Natural killer cell (primary cell): ENCODE results near the gene SV2A. TPM values are rescaled to one million over a fixed set of nuclear protein-coding genes. Genes with fewer than 3 reads are reported as not detected.

Experiments used
- ATAC-seq, 3 donors: fragments of 150-1000 bp in 2 of 3; fragments of 200-7000 bp in 1 of 3; cut with Tn5 transposase; 1 replicate in 1 of 3; 2 replicates in 2 of 3; pipeline ENCODE4 v1.10.0; 2021; ENCODE audit warnings: mild to moderate bottlenecking in 2 of 3, moderate library complexity in 2 of 3
- DNase-seq, 2 donors: peaks; one replicate each; pipeline versions ENCODE4 v3.0.0 to v3.0.0-alpha.2; 2013 to 2021; ENCODE audit warnings: mixed read lengths in 1 of 2
- H3K27ac ChIP-seq: one replicate; pipeline ENCODE4 v1.5.1; 2013; ENCODE audit warnings: mild to moderate bottlenecking, low read length
- H3K27me3 ChIP-seq: one replicate; pipeline ENCODE4 v1.6.1; 2013; ENCODE audit warnings: low read length; ENCODE audit not compliant: control insufficient read depth, insufficient read depth
- H3K36me3 ChIP-seq: one replicate; pipeline ENCODE4 v1.6.1; 2013; ENCODE audit warnings: low read length; ENCODE audit not compliant: control insufficient read depth, insufficient read depth
- H3K4me1 ChIP-seq: one replicate; pipeline ENCODE4 v1.6.1; 2013; ENCODE audit warnings: low read length; ENCODE audit not compliant: control insufficient read depth, insufficient read depth
- H3K4me3 ChIP-seq: one replicate; pipeline ENCODE4 v1.5.1; 2013; ENCODE audit warnings: low read length
- H3K9me3 ChIP-seq: one replicate; pipeline ENCODE4 v1.6.1; 2013; ENCODE audit warnings: low read length; ENCODE audit not compliant: control insufficient read depth, insufficient read depth
- H3K27ac Mint-ChIP-seq, 2 donors: one replicate each; pipeline ENCODE4 v1.8.0; 2022; ENCODE audit warnings: mild to moderate bottlenecking in 2 of 2, mixed read lengths in 2 of 2, moderate library complexity in 1 of 2
- H3K27me3 Mint-ChIP-seq, 2 donors: one replicate each; pipeline ENCODE4 v1.8.0; 2022; ENCODE audit warnings: low read depth in 2 of 2, mixed read lengths in 2 of 2
- H3K36me3 Mint-ChIP-seq: one replicate; pipeline ENCODE4 v1.8.0; 2022; ENCODE audit warnings: mixed read lengths
- H3K4me1 Mint-ChIP-seq, 2 donors: one replicate each; pipeline ENCODE4 v1.8.0; 2022; ENCODE audit warnings: mixed read lengths in 2 of 2
- H3K4me3 Mint-ChIP-seq: one replicate; pipeline ENCODE4 v1.8.0; 2022; ENCODE audit warnings: mild to moderate bottlenecking, moderate library complexity, mixed read lengths
- H3K9me3 Mint-ChIP-seq, 2 donors: one replicate each; pipeline ENCODE4 v1.8.0; 2022; ENCODE audit warnings: mixed read lengths in 2 of 2
- WGBS: methylation state at CpG from one replicate; pipeline ENCODE4 v1.1.7; 2013; ENCODE audit warnings: missing lambda C conversion rate; ENCODE audit not compliant: insufficient coverage; 5-methylcytosine and 5-hydroxymethylcytosine counted together
- intact Hi-C: fragments of 100-400 bp; cut with micrococcal nuclease; formaldehyde crosslinking; loops from one replicate; pipeline ENCODE4 v1.14.2; 2022
- total RNA-seq, 4 donors: library from RNA; stranded (reverse); fragments of 120-200 nt in 1 of 4; gene quantifications; one replicate each; pipeline versions ENCODE4 v1.2.3 to v1.2.4, GENCODE V29; 2013 to 2022
- TF ChIP-seq, protein P1 (sequence below): fragments of 200-600 bp; IDR thresholded peaks from one replicate; pipeline ENCODE4 v1.8.0; 2022; ENCODE audit warnings: antibody characterized with exemption

Gene SV2A
- total RNA-seq = 1 to 10 TPM in 2 of 3 donors, under 1 TPM in 1; 0.73 to 3.9 (median 1.3) TPM
- 1.3 TPM for total RNA-seq (2013)

DNA sequence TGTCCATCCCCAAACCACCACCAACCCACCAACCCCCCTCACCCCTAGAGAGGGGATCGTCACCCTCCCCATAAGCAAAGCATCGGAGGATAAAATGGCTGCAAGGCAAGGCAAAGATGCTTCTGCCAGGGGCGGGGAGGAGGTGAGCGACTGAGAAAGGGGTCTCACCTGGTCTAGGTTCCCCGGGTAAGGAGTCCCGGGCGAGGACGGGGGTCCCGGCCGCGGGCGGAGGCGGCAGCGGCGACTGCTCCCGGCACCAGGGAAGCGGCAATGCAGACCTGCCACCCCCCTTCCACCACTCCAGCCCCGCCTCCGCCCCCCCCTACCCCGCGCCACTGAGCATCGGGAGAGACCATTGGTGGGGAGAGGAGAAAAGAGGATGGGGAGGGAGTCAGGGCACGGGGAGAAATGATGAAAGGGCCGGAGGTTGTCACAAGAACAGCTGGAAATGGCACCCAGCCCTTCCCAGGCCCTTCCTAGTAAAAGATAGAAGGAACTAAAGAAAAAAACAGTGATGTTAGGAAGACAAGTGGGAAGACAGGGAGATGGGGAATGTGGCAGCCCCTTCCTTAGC is at the start of gene SV2A:
SV2A (minus strand) TSS at position 274 of the 574 bp plus-strand sequence. CDS start 4,004 bp downstream, outside the sequence.
- peak within 1 kb of the TSS; percentile 40 for H3K4me3 Mint-ChIP-seq
- DNase-seq (peak in 1 of 2 donors; percentile 64), ATAC-seq (peak in 2 of 3 donors; percentile 47 to 49)
- peaks cover 6 to 24% of the 10 kb centered on the region in 2 donors for H3K4me1 Mint-ChIP-seq
- Histone ChIP-seq H3K27me3 (peaks cover 4% of the 10 kb centered on the region), H3K9me3 (no peaks in the 10 kb centered on the region), H3K4me1 (peaks cover 22% of the 10 kb centered on the region), H3K4me3 (peak within 1 kb of the TSS; percentile 45), H3K36me3 (peaks cover 9% of the 10 kb centered on the region), H3K27ac (no peak within 1 kb of the TSS)
- H3K27ac Mint-ChIP-seq = peak within 1 kb of the TSS in 1 of 2 donors; percentile 18
- peaks cover 18 to 26% of the 10 kb centered on the region in 2 donors for H3K27me3 Mint-ChIP-seq
- intact Hi-C loops = no loop called here
- H3K9me3 Mint-ChIP-seq = no peaks in the 10 kb centered on the region
- H3K36me3 Mint-ChIP-seq = no peaks in the 10 kb centered on the region
- WGBS = 0% methylated on average over 17 of the region's 24 CpGs
- TF ChIP-seq, protein P1, sequence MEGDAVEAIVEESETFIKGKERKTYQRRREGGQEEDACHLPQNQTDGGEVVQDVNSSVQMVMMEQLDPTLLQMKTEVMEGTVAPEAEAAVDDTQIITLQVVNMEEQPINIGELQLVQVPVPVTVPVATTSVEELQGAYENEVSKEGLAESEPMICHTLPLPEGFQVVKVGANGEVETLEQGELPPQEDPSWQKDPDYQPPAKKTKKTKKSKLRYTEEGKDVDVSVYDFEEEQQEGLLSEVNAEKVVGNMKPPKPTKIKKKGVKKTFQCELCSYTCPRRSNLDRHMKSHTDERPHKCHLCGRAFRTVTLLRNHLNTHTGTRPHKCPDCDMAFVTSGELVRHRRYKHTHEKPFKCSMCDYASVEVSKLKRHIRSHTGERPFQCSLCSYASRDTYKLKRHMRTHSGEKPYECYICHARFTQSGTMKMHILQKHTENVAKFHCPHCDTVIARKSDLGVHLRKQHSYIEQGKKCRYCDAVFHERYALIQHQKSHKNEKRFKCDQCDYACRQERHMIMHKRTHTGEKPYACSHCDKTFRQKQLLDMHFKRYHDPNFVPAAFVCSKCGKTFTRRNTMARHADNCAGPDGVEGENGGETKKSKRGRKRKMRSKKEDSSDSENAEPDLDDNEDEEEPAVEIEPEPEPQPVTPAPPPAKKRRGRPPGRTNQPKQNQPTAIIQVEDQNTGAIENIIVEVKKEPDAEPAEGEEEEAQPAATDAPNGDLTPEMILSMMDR = no peak

GRCh38 chr1:149967041-149967440 is 49.4 kb upstream of the SV2A start:
- Mint-ChIP-seq H3K4me3 (no peak overlapping the region), H3K9me3 (no peaks in the 10 kb centered on the region), H3K36me3 (peaks cover 12% of the 10 kb centered on the region), H3K27ac (no peak overlapping the region), H3K27me3 (no peaks in the 10 kb centered on the region), H3K4me1 (peaks cover 0 to 2% of the 10 kb centered on the region in 2 donors)
- Histone ChIP-seq H3K4me3 (no peak overlapping the region), H3K9me3 (no peaks in the 10 kb centered on the region), H3K36me3 (peaks cover 47% of the 10 kb centered on the region), H3K27ac (no peak overlapping the region), H3K4me1 (no peaks in the 10 kb centered on the region), H3K27me3 (no peaks in the 10 kb centered on the region)
- TF ChIP-seq, protein P1 = no peak
- ATAC-seq = no peak
- DNase-seq = no peak
- intact Hi-C loops = no loop called here
- WGBS = 95% methylated on average over 3 of the region's 3 CpGs

DNA sequence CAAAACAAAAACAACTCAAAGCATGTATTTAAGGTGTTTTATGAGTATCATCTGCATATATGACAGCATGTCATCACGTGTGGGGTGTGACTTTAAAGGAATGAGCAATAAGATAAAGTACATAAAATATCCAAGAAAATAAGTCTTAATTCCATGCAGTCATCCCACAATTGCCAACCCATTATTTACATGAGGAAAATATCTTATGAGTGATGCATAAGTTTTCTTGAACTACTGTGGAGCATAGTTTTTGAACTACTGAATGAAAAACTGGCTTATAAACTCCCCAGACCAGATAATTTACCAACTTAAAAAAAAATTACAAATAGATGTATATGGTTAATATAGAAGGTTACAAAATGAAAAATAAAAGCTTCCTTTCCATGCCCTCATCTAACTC is 48.8 kb upstream of the SV2A start:
- H3K4me1 Mint-ChIP-seq = peaks cover 0 to 8% of the 10 kb centered on the region in 2 donors
- no peak for ATAC-seq
- TF ChIP-seq, protein P1 = no peak
- H3K4me3 Mint-ChIP-seq = no peak overlapping the region
- no peak overlapping the region for H3K4me3 ChIP-seq
- H3K36me3 ChIP-seq = peaks cover 42% of the 10 kb centered on the region
- H3K27me3 ChIP-seq = no peaks in the 10 kb centered on the region
- no peak for DNase-seq
- no peak overlapping the region for H3K27ac Mint-ChIP-seq
- H3K27ac ChIP-seq = no peak overlapping the region
- H3K9me3 Mint-ChIP-seq = no peaks in the 10 kb centered on the region
- intact Hi-C loops = no loop called here
- no CpG with 5 or more reads among the region's 1 CpG for WGBS
- H3K36me3 Mint-ChIP-seq = peaks cover 12% of the 10 kb centered on the region
- no peaks in the 10 kb centered on the region for H3K27me3 Mint-ChIP-seq
- no peaks in the 10 kb centered on the region for H3K4me1 ChIP-seq
- H3K9me3 ChIP-seq = no peaks in the 10 kb centered on the region

GRCh38 chr1:149965440-149965839 is 47.8 kb upstream of the SV2A start:
- H3K9me3 Mint-ChIP-seq = no peaks in the 10 kb centered on the region
- Histone ChIP-seq H3K4me1 (no peaks in the 10 kb centered on the region), H3K27ac (no peak overlapping the region), H3K27me3 (no peaks in the 10 kb centered on the region), H3K9me3 (no peaks in the 10 kb centered on the region), H3K4me3 (no peak overlapping the region), H3K36me3 (peaks cover 35% of the 10 kb centered on the region)
- no peak overlapping the region for H3K4me3 Mint-ChIP-seq
- no peak overlapping the region for H3K27ac Mint-ChIP-seq
- peaks cover 12% of the 10 kb centered on the region for H3K36me3 Mint-ChIP-seq
- TF ChIP-seq, protein P1 = no peak
- intact Hi-C loops = no loop called here
- no peaks in the 10 kb centered on the region for H3K27me3 Mint-ChIP-seq
- H3K4me1 Mint-ChIP-seq = peaks cover 0 to 9% of the 10 kb centered on the region in 2 donors
- ATAC-seq = no peak
- 98% methylated on average over 3 of the region's 3 CpGs for WGBS
- DNase-seq = peak in 1 of 2 donors; percentile 27
